ENCODE data around the gene KIF11.

Gene KIF11

DNA sequence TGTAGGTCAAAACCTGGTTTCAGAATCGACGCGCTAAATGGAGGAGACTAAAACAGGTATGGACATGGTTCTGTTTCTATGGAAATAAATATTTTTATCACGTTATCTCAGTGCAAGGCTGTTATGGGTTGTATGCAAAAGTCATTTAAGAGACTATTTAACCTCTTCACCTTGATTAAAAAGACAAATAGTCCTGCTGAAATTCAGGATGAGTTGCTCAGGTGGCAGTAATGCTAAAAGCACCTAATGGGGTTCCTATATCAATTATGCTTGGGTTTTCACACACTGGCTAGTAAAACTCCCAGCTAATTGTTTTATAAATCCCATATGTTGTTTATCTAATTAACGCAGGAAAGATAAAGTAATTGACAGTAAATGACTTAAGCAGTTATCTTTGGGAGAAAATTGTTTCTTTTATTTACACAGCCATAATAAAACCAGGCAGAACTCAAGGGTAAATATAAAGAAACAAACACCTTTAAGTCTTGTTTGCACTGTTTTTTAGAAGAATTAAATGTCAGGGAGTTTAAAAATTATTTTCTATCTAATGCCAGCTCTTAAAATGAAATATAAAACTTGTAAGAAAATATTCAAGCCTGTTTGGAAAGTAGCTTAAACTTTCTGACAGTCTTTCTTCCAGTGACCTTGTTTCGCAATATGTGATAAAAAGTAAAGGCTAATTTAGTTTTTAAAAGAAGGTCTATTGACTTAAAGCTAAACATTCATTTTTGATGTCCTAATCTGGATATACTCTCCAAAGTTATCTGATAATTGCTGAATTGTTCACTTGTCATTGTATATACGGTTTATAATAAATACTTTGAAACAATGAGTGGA, 100.0 kb downstream of the KIF11 start:
- Histone ChIP-seq H3K27ac (ENCODE audit: low read depth, low read length) (no peak overlapping the region), H4K20me1 (ENCODE audit: control insufficient read depth, insufficient read depth, low read depth, low read length) (0 out of 2 replicates have a peak, but pooled peaks cover 4% of the 10 kb centered on the region), H3K4me1 (ENCODE audit: control insufficient read depth, low read length) (peaks cover 42% of the 10 kb centered on the region)

DNA sequence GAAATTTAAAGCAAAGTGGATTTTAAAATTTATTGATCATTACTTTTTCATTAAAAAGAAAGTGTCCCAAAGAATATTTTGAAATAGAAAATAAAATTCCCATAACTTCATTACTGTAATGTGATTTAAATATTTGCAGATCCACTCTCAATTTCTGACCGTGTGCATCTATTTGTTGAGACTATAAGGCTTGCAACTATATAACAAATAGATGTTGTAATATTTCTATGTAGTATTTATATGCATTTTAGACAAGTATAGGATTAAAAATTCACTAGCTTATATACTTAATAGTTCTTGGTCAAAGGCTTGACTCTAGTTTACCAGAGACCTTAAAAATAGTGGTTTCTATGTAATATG, 100.6 kb downstream of the KIF11 start:
- Histone ChIP-seq H3K9me3 (ENCODE audit: control insufficient read depth, insufficient read depth, low read length) (no peaks in the 10 kb centered on the region), H3K27ac (ENCODE audit: low read depth, low read length) (no peak overlapping the region), H3K27me3 (ENCODE audit: control insufficient read depth, low read length) (peaks cover 65% of the 10 kb centered on the region), H4K20me1 (ENCODE audit: control insufficient read depth, insufficient read depth, low read depth, low read length) (0 out of 2 replicates have a peak, but pooled peaks cover 3% of the 10 kb centered on the region), H3K36me3 (ENCODE audit: control insufficient read depth, low read length) (peaks cover 8% of the 10 kb centered on the region), H3K79me2 (ENCODE audit: control insufficient read depth, low read length) (no peaks in the 10 kb centered on the region), H3F3A (ENCODE audit: control insufficient read depth, insufficient read depth) (peaks cover 32% of the 10 kb centered on the region), H3K4me1 (ENCODE audit: control insufficient read depth, low read length) (peaks cover 47% of the 10 kb centered on the region), H3K4me3 (ENCODE audit: low read length) (no peak overlapping the region), H3K9me2 (replicated peaks; ENCODE audit: control insufficient read depth, low read length) (no peaks in the 10 kb centered on the region), H3K4me2 (ENCODE audit: low read length) (no peak overlapping the region)
- no peak for TF ChIP-seq EZH2phosphoT487 (IDR thresholded peaks at IDR 0.05; ENCODE audit: borderline replicate concordance, low read length)
- TF ChIP-seq, protein P1, sequence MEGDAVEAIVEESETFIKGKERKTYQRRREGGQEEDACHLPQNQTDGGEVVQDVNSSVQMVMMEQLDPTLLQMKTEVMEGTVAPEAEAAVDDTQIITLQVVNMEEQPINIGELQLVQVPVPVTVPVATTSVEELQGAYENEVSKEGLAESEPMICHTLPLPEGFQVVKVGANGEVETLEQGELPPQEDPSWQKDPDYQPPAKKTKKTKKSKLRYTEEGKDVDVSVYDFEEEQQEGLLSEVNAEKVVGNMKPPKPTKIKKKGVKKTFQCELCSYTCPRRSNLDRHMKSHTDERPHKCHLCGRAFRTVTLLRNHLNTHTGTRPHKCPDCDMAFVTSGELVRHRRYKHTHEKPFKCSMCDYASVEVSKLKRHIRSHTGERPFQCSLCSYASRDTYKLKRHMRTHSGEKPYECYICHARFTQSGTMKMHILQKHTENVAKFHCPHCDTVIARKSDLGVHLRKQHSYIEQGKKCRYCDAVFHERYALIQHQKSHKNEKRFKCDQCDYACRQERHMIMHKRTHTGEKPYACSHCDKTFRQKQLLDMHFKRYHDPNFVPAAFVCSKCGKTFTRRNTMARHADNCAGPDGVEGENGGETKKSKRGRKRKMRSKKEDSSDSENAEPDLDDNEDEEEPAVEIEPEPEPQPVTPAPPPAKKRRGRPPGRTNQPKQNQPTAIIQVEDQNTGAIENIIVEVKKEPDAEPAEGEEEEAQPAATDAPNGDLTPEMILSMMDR (IDR thresholded peaks at IDR 0.05; ENCODE audit: low read depth, low read length, poor library complexity, severe bottlenecking), result no peak

More for the DNA sequence above, 100.0 kb downstream of the KIF11 start:
- no peaks in the 10 kb centered on the region for H3K9me3 ChIP-seq (ENCODE audit: control insufficient read depth, insufficient read depth, low read length)
- H3K4me3 ChIP-seq (ENCODE audit: low read length), result peak overlapping the region; percentile 84
- no peaks in the 10 kb centered on the region for H3K9me2 ChIP-seq (replicated peaks; ENCODE audit: control insufficient read depth, low read length)
- TF ChIP-seq EZH2phosphoT487 (IDR thresholded peaks at IDR 0.05; ENCODE audit: borderline replicate concordance, low read length), result no peak
- TF ChIP-seq, protein P1 (IDR thresholded peaks at IDR 0.05; ENCODE audit: low read depth, low read length, poor library complexity, severe bottlenecking), result no peak
- H3K36me3 ChIP-seq (ENCODE audit: control insufficient read depth, low read length), result peaks cover 8% of the 10 kb centered on the region
- H3F3A ChIP-seq (ENCODE audit: control insufficient read depth, insufficient read depth), result peaks cover 31% of the 10 kb centered on the region
- H3K27me3 ChIP-seq (ENCODE audit: control insufficient read depth, low read length), result peaks cover 64% of the 10 kb centered on the region
- peak overlapping the region; percentile 97 for H3K4me2 ChIP-seq (ENCODE audit: low read length)
- no peaks in the 10 kb centered on the region for H3K79me2 ChIP-seq (ENCODE audit: control insufficient read depth, low read length)

DNA sequence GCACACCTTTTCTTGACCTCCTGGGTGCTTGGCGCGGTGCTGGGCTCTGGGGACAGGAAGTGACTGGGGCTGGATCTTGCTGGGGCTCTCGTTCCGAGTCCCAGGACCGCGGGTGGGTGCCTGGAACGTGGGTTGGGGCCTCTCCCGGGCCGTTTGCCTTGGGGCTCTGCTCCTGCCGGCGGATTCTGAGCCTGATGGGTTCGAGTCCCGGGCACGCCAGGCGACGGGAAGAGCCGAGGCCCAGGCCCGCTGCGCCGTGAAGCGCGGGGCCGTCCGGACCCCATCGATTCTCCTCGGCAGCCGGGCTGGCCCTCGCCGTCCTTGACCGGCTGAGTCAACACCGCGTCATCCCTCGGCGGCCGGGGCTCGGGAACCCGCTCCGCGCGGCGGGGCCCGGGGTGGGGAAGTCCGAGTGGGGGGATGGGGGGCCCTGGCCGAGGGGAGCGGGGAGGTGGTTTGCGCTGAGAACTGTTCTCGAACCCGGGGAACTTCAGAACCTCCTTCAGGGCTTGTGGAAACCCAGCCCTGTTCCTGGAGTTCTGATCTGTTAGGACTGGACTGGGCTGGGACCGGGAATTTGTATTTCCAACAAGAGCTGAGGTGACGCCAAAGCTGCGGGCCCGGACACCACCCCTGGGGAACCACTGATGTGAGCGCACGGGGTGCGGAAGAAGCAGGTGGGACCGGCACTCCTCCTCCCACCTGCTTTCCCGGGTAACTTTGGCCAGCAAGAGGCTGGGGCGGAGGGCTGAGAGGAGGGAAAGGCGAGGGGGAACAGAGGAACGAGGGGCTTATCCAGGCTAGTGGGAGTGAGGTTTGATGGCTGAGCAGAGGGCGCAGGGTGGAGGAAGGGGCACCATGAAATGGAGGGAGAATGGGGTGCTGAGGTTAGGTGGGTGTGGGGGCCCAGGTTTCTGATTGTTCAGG, 103.0 kb downstream of the KIF11 start:
- Histone ChIP-seq H3K27me3 (ENCODE audit: control insufficient read depth, low read length) (peaks cover 53% of the 10 kb centered on the region), H3K9me3 (ENCODE audit: control insufficient read depth, insufficient read depth, low read length) (no peaks in the 10 kb centered on the region), H3K36me3 (ENCODE audit: control insufficient read depth, low read length) (peaks cover 8% of the 10 kb centered on the region), H3K4me2 (ENCODE audit: low read length) (no peak overlapping the region), H3K27ac (ENCODE audit: low read depth, low read length) (no peak overlapping the region), H3K79me2 (ENCODE audit: control insufficient read depth, low read length) (no peaks in the 10 kb centered on the region), H3F3A (ENCODE audit: control insufficient read depth, insufficient read depth) (peaks cover 29% of the 10 kb centered on the region), H4K20me1 (ENCODE audit: control insufficient read depth, insufficient read depth, low read depth, low read length) (no peaks in the 10 kb centered on the region), H3K4me1 (ENCODE audit: control insufficient read depth, low read length) (peaks cover 40% of the 10 kb centered on the region), H3K4me3 (ENCODE audit: low read length) (no peak overlapping the region), H3K9me2 (replicated peaks; ENCODE audit: control insufficient read depth, low read length) (no peaks in the 10 kb centered on the region)
- no peak for TF ChIP-seq EZH2phosphoT487 (IDR thresholded peaks at IDR 0.05; ENCODE audit: borderline replicate concordance, low read length)
- TF ChIP-seq, protein P1 (IDR thresholded peaks at IDR 0.05; ENCODE audit: low read depth, low read length, poor library complexity, severe bottlenecking), result no peak

Data from DOHH2 (cell line).